GM23338 (cell line): ENCODE data around the gene BCAS3.

ENCODE experiments used
- CREB1 ChIP-seq: fragments of 250-450 bp; sonication (Bioruptor Pico); IDR thresholded peaks from 2 replicates; pipeline ENCODE4 v1.5.0; 2020; ENCODE audit warnings: low read depth, mild to moderate bottlenecking, moderate library complexity
- EZH2 ChIP-seq: fragments of 200-600 bp; sonication (generic); IDR thresholded peaks from one replicate; pipeline ENCODE4 v1.8.0; 2017; ENCODE audit warnings: antibody characterized with exemption, mild to moderate bottlenecking, low read depth; ENCODE audit not compliant: unreplicated experiment
- EZH2phosphoT487 ChIP-seq: fragments of 200-600 bp; sonication (generic); IDR thresholded peaks from one replicate; pipeline ENCODE4 v1.8.1; 2018; ENCODE audit warnings: antibody characterized with exemption; ENCODE audit not compliant: unreplicated experiment
- JUNB ChIP-seq: IDR thresholded peaks from one replicate; pipeline ENCODE4 v1.6.1; 2016; ENCODE audit warnings: antibody characterized with exemption; ENCODE audit not compliant: unreplicated experiment
- POLR2AphosphoS5 ChIP-seq: IDR thresholded peaks from 2 replicates; pipeline ENCODE4 v1.6.1; 2016; ENCODE audit warnings: antibody characterized with exemption, low read depth
- TF ChIP-seq, protein P1 (sequence below), 2 experiments: fragments of 200-600 bp in 1 of 2; sonication (generic) in 1 of 2; conservative IDR thresholded peaks; 2 replicates each; pipeline versions ENCODE4 v1.5.1 to v1.6.1; 2016 to 2017; ENCODE audit warnings: antibody characterized with exemption in 2 of 2, low read depth in 2 of 2, mild to moderate bottlenecking in 2 of 2, moderate library complexity in 1 of 2
- TF ChIP-seq, protein P2 (sequence below): IDR thresholded peaks from one replicate; pipeline ENCODE4 v1.6.1; 2018; ENCODE audit warnings: antibody characterized with exemption; ENCODE audit not compliant: unreplicated experiment
- TF ChIP-seq, protein P3 (sequence below): IDR thresholded peaks from 2 replicates; pipeline ENCODE4 v1.6.1; 2016; ENCODE audit warnings: antibody characterized with exemption

DNA sequence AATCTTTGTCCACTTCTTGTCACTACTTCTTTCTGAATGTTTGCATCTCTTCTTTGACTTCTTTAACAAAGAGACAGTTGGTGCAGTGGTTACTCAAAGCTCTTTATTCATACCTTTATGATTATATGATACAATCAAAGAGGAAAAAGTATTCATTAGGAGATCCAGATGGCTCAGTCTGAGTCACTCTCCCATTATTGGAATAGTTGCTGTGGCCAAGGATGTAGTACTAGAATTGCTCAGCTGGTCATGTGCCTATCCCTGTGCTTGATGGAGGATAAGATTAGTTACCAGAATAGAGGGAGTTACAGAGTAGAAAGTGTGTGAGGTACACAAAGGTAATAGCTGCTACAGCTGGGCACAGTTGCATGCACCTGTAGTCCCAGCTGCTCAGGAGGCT is 18.3 kb downstream of the BCAS3 start:
- TF ChIP-seq EZH2phosphoT487, result no peak
- TF ChIP-seq, protein P1, sequence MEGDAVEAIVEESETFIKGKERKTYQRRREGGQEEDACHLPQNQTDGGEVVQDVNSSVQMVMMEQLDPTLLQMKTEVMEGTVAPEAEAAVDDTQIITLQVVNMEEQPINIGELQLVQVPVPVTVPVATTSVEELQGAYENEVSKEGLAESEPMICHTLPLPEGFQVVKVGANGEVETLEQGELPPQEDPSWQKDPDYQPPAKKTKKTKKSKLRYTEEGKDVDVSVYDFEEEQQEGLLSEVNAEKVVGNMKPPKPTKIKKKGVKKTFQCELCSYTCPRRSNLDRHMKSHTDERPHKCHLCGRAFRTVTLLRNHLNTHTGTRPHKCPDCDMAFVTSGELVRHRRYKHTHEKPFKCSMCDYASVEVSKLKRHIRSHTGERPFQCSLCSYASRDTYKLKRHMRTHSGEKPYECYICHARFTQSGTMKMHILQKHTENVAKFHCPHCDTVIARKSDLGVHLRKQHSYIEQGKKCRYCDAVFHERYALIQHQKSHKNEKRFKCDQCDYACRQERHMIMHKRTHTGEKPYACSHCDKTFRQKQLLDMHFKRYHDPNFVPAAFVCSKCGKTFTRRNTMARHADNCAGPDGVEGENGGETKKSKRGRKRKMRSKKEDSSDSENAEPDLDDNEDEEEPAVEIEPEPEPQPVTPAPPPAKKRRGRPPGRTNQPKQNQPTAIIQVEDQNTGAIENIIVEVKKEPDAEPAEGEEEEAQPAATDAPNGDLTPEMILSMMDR (conservative IDR thresholded peaks at IDR 0.05; ENCODE audit: low read depth in 2 of 2), result no peak
- no peak for TF ChIP-seq EZH2
- TF ChIP-seq POLR2AphosphoS5, result no peak
- no peak for TF ChIP-seq JUNB
- TF ChIP-seq, protein P2, sequence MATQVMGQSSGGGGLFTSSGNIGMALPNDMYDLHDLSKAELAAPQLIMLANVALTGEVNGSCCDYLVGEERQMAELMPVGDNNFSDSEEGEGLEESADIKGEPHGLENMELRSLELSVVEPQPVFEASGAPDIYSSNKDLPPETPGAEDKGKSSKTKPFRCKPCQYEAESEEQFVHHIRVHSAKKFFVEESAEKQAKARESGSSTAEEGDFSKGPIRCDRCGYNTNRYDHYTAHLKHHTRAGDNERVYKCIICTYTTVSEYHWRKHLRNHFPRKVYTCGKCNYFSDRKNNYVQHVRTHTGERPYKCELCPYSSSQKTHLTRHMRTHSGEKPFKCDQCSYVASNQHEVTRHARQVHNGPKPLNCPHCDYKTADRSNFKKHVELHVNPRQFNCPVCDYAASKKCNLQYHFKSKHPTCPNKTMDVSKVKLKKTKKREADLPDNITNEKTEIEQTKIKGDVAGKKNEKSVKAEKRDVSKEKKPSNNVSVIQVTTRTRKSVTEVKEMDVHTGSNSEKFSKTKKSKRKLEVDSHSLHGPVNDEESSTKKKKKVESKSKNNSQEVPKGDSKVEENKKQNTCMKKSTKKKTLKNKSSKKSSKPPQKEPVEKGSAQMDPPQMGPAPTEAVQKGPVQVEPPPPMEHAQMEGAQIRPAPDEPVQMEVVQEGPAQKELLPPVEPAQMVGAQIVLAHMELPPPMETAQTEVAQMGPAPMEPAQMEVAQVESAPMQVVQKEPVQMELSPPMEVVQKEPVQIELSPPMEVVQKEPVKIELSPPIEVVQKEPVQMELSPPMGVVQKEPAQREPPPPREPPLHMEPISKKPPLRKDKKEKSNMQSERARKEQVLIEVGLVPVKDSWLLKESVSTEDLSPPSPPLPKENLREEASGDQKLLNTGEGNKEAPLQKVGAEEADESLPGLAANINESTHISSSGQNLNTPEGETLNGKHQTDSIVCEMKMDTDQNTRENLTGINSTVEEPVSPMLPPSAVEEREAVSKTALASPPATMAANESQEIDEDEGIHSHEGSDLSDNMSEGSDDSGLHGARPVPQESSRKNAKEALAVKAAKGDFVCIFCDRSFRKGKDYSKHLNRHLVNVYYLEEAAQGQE, result no peak
- TF ChIP-seq, protein P3, sequence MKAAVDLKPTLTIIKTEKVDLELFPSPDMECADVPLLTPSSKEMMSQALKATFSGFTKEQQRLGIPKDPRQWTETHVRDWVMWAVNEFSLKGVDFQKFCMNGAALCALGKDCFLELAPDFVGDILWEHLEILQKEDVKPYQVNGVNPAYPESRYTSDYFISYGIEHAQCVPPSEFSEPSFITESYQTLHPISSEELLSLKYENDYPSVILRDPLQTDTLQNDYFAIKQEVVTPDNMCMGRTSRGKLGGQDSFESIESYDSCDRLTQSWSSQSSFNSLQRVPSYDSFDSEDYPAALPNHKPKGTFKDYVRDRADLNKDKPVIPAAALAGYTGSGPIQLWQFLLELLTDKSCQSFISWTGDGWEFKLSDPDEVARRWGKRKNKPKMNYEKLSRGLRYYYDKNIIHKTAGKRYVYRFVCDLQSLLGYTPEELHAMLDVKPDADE, result no peak
- no peak for TF ChIP-seq CREB1 (CRISPR knock-in tag)
